Measurements from ENCODE around the gene TMED10. TPM values are rescaled to one million over a fixed set of nuclear protein-coding genes. Genes with fewer than 3 reads are reported as not detected.
A peak's percentile ranks its signal among the peaks of the same experiment; 100 is the strongest.

The TMED10 gene
- total RNA-seq, 1 donor from 2014 or later = 380 TPM

DNA sequence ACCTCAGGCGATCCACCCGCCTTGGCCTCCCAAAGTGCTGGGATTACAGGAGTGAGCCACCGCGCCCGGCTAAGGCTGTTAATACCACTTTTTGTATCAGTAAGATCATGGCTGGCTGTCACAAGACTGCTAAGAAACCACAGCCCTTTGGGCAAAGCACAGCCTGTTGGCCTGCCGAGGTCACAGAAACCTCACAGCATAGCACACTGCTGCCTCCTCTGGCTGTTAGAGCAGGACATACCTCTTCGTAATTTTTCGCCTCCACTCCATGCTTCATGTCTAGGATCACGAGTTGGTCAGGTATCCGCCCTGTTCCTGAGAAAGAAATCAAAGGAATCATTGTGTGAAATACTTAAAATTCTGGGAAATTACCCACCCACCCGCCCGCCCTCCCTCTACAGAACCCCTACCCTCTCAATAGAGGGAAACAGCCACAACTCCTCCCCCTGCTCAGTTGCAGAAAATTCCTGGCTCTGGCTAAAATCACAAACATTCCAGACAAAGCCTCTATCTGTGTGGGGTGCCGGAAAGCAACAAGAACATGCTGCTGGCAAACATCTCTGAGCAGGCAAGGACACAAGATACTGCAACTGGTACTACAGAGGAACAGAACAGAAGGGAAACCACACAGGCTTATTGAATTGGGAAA is 28.9 kb downstream of the TMED10 start:
- peaks cover 32% of the 10 kb centered on the region for H3K36me3 Mint-ChIP-seq (ENCODE audit: unreplicated experiment)
- H3K9me3 Mint-ChIP-seq (ENCODE audit: unreplicated experiment) = no peaks in the 10 kb centered on the region
- peaks cover 42% of the 10 kb centered on the region for H3K4me1 Mint-ChIP-seq (ENCODE audit: unreplicated experiment)
- no peaks in the 10 kb centered on the region for H3K27me3 Mint-ChIP-seq (ENCODE audit: unreplicated experiment)
- TF ChIP-seq, protein P1, sequence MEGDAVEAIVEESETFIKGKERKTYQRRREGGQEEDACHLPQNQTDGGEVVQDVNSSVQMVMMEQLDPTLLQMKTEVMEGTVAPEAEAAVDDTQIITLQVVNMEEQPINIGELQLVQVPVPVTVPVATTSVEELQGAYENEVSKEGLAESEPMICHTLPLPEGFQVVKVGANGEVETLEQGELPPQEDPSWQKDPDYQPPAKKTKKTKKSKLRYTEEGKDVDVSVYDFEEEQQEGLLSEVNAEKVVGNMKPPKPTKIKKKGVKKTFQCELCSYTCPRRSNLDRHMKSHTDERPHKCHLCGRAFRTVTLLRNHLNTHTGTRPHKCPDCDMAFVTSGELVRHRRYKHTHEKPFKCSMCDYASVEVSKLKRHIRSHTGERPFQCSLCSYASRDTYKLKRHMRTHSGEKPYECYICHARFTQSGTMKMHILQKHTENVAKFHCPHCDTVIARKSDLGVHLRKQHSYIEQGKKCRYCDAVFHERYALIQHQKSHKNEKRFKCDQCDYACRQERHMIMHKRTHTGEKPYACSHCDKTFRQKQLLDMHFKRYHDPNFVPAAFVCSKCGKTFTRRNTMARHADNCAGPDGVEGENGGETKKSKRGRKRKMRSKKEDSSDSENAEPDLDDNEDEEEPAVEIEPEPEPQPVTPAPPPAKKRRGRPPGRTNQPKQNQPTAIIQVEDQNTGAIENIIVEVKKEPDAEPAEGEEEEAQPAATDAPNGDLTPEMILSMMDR (IDR thresholded peaks at IDR 0.05) = peak; percentile 71
- peak overlapping the region; percentile 99 for H3K27ac Mint-ChIP-seq (ENCODE audit: unreplicated experiment)
- peak overlapping the region; percentile 62 for H3K4me3 Mint-ChIP-seq (ENCODE audit: unreplicated experiment)
- peak; percentile 90 for DNase-seq (ENCODE audit: extremely low spot score, unreplicated experiment)

DNA sequence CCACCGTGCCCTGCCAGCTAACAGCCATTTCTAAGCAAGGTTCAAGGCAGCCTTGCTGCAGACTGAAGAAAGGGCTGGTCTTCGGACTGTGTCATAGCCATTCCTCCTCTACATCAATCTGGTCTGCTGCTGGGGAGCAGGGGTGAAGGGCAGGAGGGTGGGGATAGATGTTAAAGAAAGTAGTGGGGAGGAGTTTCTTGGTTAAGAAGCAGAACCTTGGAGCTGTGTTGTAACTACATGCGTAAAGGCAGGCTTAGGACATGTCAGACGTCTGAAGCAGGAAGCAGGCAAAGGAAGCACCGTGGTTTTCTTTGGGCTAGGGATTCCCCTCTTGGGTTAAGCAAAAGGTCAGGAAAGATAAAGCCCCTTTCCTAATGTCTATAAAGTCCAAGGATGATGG is 31.5 kb downstream of the TMED10 start:
- H3K27ac Mint-ChIP-seq (ENCODE audit: unreplicated experiment) = peak overlapping the region; percentile 44
- peaks cover 39% of the 10 kb centered on the region for H3K4me1 Mint-ChIP-seq (ENCODE audit: unreplicated experiment)
- H3K9me3 Mint-ChIP-seq (ENCODE audit: unreplicated experiment) = no peaks in the 10 kb centered on the region
- TF ChIP-seq, protein P1 (IDR thresholded peaks at IDR 0.05) = no peak
- H3K36me3 Mint-ChIP-seq (ENCODE audit: unreplicated experiment) = peaks cover 21% of the 10 kb centered on the region
- DNase-seq (ENCODE audit: extremely low spot score, unreplicated experiment) = no peak
- no peak overlapping the region for H3K4me3 Mint-ChIP-seq (ENCODE audit: unreplicated experiment)
- H3K27me3 Mint-ChIP-seq (ENCODE audit: unreplicated experiment) = no peaks in the 10 kb centered on the region

DNA sequence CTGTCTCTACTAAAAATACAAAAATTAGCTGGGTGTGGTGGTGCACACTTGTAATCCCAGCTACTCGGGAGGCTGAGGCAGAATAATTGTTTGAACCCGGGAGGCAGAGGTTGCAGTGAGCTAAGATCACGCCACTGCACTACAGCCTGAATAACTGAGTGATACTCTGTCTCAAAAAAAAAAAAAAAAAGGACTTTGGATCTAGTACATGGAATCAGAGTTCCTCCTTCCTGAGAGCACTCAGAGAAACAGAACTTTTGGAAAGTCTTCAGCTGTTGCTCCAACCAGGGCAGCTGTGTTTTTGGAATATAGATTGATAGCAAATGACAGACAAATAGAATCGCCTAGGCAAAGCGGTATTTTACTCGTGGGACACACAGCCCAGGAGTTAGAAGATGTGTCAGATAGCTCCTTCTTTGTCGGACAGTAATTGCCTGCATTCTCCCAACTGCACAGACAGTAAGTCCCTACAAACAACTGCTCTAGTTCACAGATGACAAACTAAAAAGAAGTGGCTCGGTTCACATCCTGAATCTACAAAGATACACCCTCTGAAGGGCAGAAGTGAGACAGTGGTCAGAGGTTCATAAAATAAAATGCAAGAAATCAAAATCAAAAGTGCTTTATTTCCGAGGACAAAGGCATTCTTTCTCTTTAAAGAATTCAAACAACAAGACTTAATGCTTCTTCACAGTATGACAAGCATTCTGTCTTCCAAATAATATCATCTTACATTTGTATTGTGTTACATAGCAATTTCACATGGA is 32.5 kb downstream of the TMED10 start:
- no peak overlapping the region for H3K4me3 Mint-ChIP-seq (ENCODE audit: unreplicated experiment)
- peaks cover 18% of the 10 kb centered on the region for H3K36me3 Mint-ChIP-seq (ENCODE audit: unreplicated experiment)
- TF ChIP-seq, protein P1 (IDR thresholded peaks at IDR 0.05) = no peak
- H3K9me3 Mint-ChIP-seq (ENCODE audit: unreplicated experiment) = no peaks in the 10 kb centered on the region
- no peak for DNase-seq (ENCODE audit: extremely low spot score, unreplicated experiment)
- no peaks in the 10 kb centered on the region for H3K27me3 Mint-ChIP-seq (ENCODE audit: unreplicated experiment)
- H3K27ac Mint-ChIP-seq (ENCODE audit: unreplicated experiment) = peak overlapping the region; percentile 52
- H3K4me1 Mint-ChIP-seq (ENCODE audit: unreplicated experiment) = peaks cover 40% of the 10 kb centered on the region

DNA sequence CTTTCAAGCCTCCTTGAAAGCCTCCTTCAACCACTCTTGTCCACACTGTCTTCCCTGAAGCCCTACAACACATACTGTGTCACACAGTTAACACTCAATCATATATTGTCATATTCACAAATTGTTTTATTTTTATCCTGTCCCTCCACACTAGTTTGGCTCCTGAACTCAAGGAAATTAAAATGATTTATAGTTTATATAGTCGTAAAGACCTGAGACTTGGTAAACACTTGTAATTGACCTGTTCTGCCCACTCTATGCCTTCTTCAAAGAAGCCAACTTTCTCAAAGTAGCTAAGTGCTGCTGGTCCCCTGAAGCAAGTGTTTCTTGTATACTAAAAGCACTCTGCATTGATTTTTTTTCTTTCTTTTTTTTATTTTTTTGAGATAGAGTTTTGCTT is 33.9 kb downstream of the TMED10 start:
- peak overlapping the region; percentile 61 for H3K27ac Mint-ChIP-seq (ENCODE audit: unreplicated experiment)

DNA sequence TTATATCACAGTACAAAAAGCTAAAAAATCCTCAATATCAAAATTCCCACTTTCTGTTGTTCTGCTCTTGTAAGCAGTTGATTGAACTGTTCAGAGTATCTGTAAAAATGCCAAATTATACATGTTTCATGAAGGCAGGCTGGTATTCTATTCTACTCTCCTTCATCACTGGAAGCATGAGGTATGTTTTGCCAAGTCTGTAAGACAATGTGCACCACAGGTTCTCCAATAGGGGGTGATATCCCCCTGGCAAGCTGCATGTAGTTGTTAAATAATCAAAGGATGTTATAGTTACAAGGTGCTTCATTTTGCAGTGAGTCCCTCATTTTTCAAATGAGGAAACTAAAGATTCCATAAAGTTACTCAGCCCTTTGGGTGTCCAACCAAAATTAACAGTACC is 34.4 kb downstream of the TMED10 start:
- DNase-seq (ENCODE audit: extremely low spot score, unreplicated experiment) = no peak
- H3K4me3 Mint-ChIP-seq (ENCODE audit: unreplicated experiment) = no peak overlapping the region
- peaks cover 21% of the 10 kb centered on the region for H3K36me3 Mint-ChIP-seq (ENCODE audit: unreplicated experiment)
- peak overlapping the region; percentile 61 for H3K27ac Mint-ChIP-seq (ENCODE audit: unreplicated experiment)
- peaks cover 30% of the 10 kb centered on the region for H3K4me1 Mint-ChIP-seq (ENCODE audit: unreplicated experiment)
- TF ChIP-seq, protein P1 (IDR thresholded peaks at IDR 0.05) = peak; percentile 52
- no peaks in the 10 kb centered on the region for H3K9me3 Mint-ChIP-seq (ENCODE audit: unreplicated experiment)
- H3K27me3 Mint-ChIP-seq (ENCODE audit: unreplicated experiment) = no peaks in the 10 kb centered on the region

More for the DNA sequence above, 33.9 kb downstream of the TMED10 start:
- H3K36me3 Mint-ChIP-seq (ENCODE audit: unreplicated experiment) = peaks cover 21% of the 10 kb centered on the region
- no peaks in the 10 kb centered on the region for H3K27me3 Mint-ChIP-seq (ENCODE audit: unreplicated experiment)
- TF ChIP-seq, protein P1 (IDR thresholded peaks at IDR 0.05) = no peak
- H3K9me3 Mint-ChIP-seq (ENCODE audit: unreplicated experiment) = no peaks in the 10 kb centered on the region
- H3K4me3 Mint-ChIP-seq (ENCODE audit: unreplicated experiment) = no peak overlapping the region
- DNase-seq (ENCODE audit: extremely low spot score, unreplicated experiment) = no peak
- peaks cover 36% of the 10 kb centered on the region for H3K4me1 Mint-ChIP-seq (ENCODE audit: unreplicated experiment)
